Thyroid gland (tissue), 4 donors: ENCODE results near the gene PTPRG. TPM values are rescaled to one million over a fixed set of nuclear protein-coding genes. Genes with fewer than 3 reads are reported as not detected.

Source experiments
- DNase-seq, 2 donors: peaks; one replicate each; pipeline ENCODE4 v3.0.0-alpha.2; 2019
- H3K27ac ChIP-seq, 3 donors: fragments of 200-600 bp; sonication (generic); 1 replicate in 2 of 3; 2 replicates in 1 of 3; pipeline ENCODE4 v1.5.1; 2016 to 2019; ENCODE audit warnings: mild to moderate bottlenecking in 1 of 3, moderate library complexity in 1 of 3
- H3K27me3 ChIP-seq: fragments of 200-600 bp; sonication (generic); one replicate; pipeline ENCODE4 v1.5.1; 2019
- H3K36me3 ChIP-seq, 2 donors: fragments of 200-600 bp; sonication (generic); one replicate each; pipeline ENCODE4 v1.5.1; 2016 to 2019
- H3K4me1 ChIP-seq, 2 donors: fragments of 200-600 bp; sonication (generic); one replicate each; pipeline ENCODE4 v1.5.1; 2017 to 2019
- H3K4me3 ChIP-seq, 3 donors: fragments of 200-600 bp; sonication (generic); replicated peaks in 1 of 3; 1 replicate in 2 of 3; 2 replicates in 1 of 3; pipeline ENCODE4 v1.5.1; 2016; ENCODE audit warnings: mild to moderate bottlenecking in 1 of 3
- H3K9me3 ChIP-seq: fragments of 200-600 bp; sonication (generic); one replicate; pipeline ENCODE4 v1.5.1; 2017
- POLR2A ChIP-seq, 2 donors: fragments of 450-650 bp; IDR thresholded peaks; one replicate each; pipeline ENCODE4 v1.6.1; 2017; ENCODE audit warnings: antibody characterized with exemption in 2 of 2, mild to moderate bottlenecking in 2 of 2, moderate library complexity in 1 of 2
- WGBS, 2 donors: methylation state at CpG; one replicate each; pipeline ENCODE4 v1.1.5; 2017; 5-methylcytosine and 5-hydroxymethylcytosine counted together
- intact Hi-C: fragments of 100-400 bp; cut with DNase I; formaldehyde crosslinking; loops from one replicate; pipeline ENCODE4 v1.15.1; 2023
- total RNA-seq, 4 donors: library from RNA; depleted of rRNA; stranded (reverse); fragments of >200 nt; gene quantifications; one replicate each; pipeline ENCODE4 v1.2.3, GENCODE V29; 2016
- TF ChIP-seq, protein P1 (sequence below), 6 experiments: fragments of 200-600 bp in 3 of 6; fragments of 450-650 bp in 3 of 6; sonication (generic) in 3 of 6; IDR thresholded peaks; one replicate each; pipeline ENCODE4 v1.5.1; 2016 to 2019; ENCODE audit warnings: antibody characterized with exemption in 6 of 6, mild to moderate bottlenecking in 2 of 6, inconsistent platforms in 1 of 6, moderate library complexity in 1 of 6

The PTPRG gene
- total RNA-seq, 4 donors from 2014 or later, result 81.6 to 207 (median 132) TPM

DNA sequence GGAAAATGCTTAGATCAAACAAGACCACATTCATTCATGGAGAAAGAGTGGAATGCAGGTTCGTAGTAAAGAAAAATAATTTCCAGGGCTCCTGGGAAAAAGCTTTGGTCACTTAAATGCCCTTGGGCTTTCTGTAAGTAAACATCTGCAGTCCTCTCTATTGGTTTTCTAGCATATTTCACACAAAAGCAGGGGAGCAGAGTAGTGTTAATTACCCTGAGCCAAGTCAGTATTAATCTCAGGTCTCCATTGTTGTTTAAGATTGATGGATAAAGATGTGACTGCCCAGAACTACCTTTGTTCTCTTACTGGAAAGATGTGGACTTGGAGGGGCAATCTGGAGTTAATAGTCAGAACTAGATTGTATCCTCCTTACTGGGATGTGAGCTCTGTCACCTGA, 242.6 kb downstream of the PTPRG start:
- Histone ChIP-seq H3K9me3 (no peaks in the 10 kb centered on the region), H3K27me3 (no peaks in the 10 kb centered on the region), H3K4me3 (no peak overlapping the region), H3K4me1 (peaks cover 34 to 45% of the 10 kb centered on the region in 2 donors), H3K27ac (peak overlapping the region in 1 of 3 donors; percentile 2), H3K36me3 (no peaks in the 10 kb centered on the region)
- intact Hi-C loops, result no loop called here
- 84 to 94% methylated on average over 1 of the region's 1 CpG for WGBS, 2 donors
- DNase-seq, result no peak
- TF ChIP-seq, protein P1, sequence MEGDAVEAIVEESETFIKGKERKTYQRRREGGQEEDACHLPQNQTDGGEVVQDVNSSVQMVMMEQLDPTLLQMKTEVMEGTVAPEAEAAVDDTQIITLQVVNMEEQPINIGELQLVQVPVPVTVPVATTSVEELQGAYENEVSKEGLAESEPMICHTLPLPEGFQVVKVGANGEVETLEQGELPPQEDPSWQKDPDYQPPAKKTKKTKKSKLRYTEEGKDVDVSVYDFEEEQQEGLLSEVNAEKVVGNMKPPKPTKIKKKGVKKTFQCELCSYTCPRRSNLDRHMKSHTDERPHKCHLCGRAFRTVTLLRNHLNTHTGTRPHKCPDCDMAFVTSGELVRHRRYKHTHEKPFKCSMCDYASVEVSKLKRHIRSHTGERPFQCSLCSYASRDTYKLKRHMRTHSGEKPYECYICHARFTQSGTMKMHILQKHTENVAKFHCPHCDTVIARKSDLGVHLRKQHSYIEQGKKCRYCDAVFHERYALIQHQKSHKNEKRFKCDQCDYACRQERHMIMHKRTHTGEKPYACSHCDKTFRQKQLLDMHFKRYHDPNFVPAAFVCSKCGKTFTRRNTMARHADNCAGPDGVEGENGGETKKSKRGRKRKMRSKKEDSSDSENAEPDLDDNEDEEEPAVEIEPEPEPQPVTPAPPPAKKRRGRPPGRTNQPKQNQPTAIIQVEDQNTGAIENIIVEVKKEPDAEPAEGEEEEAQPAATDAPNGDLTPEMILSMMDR (IDR thresholded peaks at IDR 0.05), result no peak
- no peak for TF ChIP-seq POLR2A (IDR thresholded peaks at IDR 0.05)

DNA sequence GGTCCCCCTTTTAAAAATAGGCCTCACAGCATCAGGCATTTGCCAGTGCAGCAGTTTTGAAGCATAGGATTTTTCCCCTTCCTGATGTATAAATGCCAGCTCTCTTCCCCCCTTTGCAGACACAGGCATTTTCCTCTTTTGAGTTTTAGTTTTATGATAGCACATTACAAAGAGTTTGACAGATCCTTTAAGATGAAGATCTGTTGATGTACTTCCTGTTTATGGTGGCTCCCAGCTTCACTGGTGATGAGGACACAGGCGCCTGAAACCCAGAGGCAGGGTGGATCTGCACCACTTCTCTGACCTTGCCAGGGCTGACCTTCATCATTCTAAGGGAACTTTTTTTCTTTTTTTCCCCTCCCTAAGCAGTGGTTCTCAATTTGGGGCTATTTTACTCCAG, 243.4 kb downstream of the PTPRG start:
- no peak for DNase-seq
- WGBS, 2 donors, result 87 to 92% methylated on average over 1 of the region's 1 CpG
- TF ChIP-seq POLR2A (IDR thresholded peaks at IDR 0.05), result no peak
- TF ChIP-seq, protein P1 (IDR thresholded peaks at IDR 0.05), result no peak
- peaks cover 42 to 53% of the 10 kb centered on the region in 2 donors for H3K4me1 ChIP-seq
- no peaks in the 10 kb centered on the region for H3K27me3 ChIP-seq
- intact Hi-C loops, result no loop called here
- no peak overlapping the region for H3K4me3 ChIP-seq
- H3K9me3 ChIP-seq, result no peaks in the 10 kb centered on the region
- H3K36me3 ChIP-seq, result no peaks in the 10 kb centered on the region
- peak overlapping the region; percentile 2 to 78 (median 15) for H3K27ac ChIP-seq

DNA sequence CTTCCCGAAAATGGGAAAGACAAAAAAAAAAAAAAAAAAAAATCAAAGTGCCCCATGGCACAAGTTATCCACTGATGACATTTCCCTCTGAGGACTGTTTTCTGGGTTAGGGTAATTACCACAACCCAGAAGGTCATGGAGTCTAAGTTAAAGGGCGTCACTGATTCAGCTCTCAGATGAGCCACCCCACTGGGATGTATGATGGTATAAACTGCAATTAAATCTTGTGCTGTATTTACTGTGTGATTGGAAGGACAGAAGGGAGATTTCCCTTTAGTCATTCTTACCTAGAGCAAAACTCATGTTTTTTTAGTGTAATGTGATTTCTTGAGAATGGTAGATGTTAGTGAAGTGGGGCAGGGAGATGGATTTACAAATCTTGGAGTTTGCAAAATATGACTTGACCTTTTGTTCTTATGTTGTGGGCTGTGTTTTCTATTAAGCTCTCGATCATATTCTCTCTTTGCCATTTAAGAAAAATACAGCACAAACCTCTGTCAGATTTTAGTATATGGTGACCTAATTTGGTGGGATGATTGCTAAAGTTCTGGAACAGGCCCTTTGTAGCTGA, 244.2 kb downstream of the PTPRG start:
- 73 to 86% methylated on average over 3 of the region's 3 CpGs for WGBS, 2 donors
- no peak overlapping the region for H3K4me3 ChIP-seq
- no peak for DNase-seq
- no peaks in the 10 kb centered on the region for H3K9me3 ChIP-seq
- intact Hi-C loops, result no loop called here
- no peak for TF ChIP-seq POLR2A (IDR thresholded peaks at IDR 0.05)
- TF ChIP-seq, protein P1 (IDR thresholded peaks at IDR 0.05), result no peak
- peaks cover 50 to 56% of the 10 kb centered on the region in 2 donors for H3K4me1 ChIP-seq
- H3K27ac ChIP-seq, result peak overlapping the region; percentile 2 to 78 (median 15)
- no peaks in the 10 kb centered on the region for H3K27me3 ChIP-seq
- no peaks in the 10 kb centered on the region for H3K36me3 ChIP-seq

DNA sequence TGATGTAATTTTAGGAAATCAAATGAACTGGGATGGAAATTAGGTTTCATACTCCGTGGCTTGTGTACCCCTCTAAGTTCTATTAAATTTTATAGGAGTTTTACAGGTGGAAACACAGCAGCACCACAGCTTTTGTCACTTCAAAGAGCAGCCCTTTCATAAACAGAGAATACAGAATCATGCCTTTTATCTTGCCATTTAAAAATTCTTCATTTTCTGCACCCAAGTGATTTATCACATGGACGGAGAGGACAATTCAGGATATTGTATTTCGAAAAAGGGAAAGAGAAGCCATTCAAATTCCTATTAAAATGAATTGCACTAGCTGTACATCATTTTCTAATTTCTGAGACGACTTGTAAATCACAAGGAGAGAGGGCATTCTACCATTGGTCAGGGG, 245.4 kb downstream of the PTPRG start:
- no peak for TF ChIP-seq POLR2A (IDR thresholded peaks at IDR 0.05)
- TF ChIP-seq, protein P1 (IDR thresholded peaks at IDR 0.05), result no peak
- intact Hi-C loops, result no loop called here
- WGBS, 2 donors, result 89 to 94% methylated on average over 4 of the region's 4 CpGs
- Histone ChIP-seq H3K9me3 (no peaks in the 10 kb centered on the region), H3K27me3 (no peaks in the 10 kb centered on the region), H3K27ac (peak overlapping the region in 1 of 3 donors; percentile 78), H3K4me3 (no peak overlapping the region), H3K4me1 (peaks cover 57 to 68% of the 10 kb centered on the region in 2 donors), H3K36me3 (no peaks in the 10 kb centered on the region)
- no peak for DNase-seq

DNA sequence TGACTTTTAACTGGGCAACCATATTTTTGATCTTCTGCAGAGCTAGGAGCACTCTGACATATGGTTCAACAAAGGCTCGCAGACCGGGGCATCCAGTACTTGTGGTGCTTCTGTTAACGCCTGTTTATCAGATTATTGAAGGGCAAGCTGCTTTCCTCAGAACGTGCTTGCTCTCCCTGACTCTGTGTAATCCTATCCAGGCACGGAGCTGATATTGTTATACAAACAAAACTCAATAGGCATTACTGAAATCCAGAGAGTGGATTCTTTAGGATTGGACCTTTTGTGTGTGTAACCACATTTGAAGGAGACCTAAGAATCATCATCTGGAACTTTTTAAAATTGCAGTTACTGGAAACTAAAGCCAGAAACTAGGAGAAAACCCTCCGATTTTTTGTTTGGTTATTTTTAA, 246.5 kb downstream of the PTPRG start:
- Histone ChIP-seq H3K27ac (peak overlapping the region; percentile 48 to 78 (median 61)), H3K36me3 (no peaks in the 10 kb centered on the region), H3K27me3 (no peaks in the 10 kb centered on the region), H3K4me1 (peaks cover 62 to 64% of the 10 kb centered on the region in 2 donors), H3K9me3 (no peaks in the 10 kb centered on the region), H3K4me3 (no peak overlapping the region)
- peak in 1 of 2 donors; percentile 30 for DNase-seq
- 22 to 29% methylated on average over 6 of the region's 6 CpGs for WGBS, 2 donors
- TF ChIP-seq, protein P1 (IDR thresholded peaks at IDR 0.05), result no peak
- no peak for TF ChIP-seq POLR2A (IDR thresholded peaks at IDR 0.05)
- intact Hi-C loops, result no loop called here
